H4 (cell line): Measurements from ENCODE around the gene COLEC11. TPM values are rescaled to one million over a fixed set of nuclear protein-coding genes. Genes with fewer than 3 reads are reported as not detected.
"Not testable (repeated sequence)": the region's sequence is repeated elsewhere in the genome, so short reads cannot be mapped to it uniquely, and the experiment has no call there.

Source experiments
- DNase-seq: peaks from one replicate; pipeline ENCODE4 v3.0.0-alpha.2; 2015; ENCODE audit warnings: low spot score
- total RNA-seq: library from RNA; depleted of rRNA; stranded (reverse); fragments of >200 nt; shearing (Covaris generic); gene quantifications from 2 replicates; pipeline ENCODE4 v1.2.3, GENCODE V29; 2014; rRNA removed

Gene COLEC11
- total RNA-seq: not detected in 2 replicates

DNA sequence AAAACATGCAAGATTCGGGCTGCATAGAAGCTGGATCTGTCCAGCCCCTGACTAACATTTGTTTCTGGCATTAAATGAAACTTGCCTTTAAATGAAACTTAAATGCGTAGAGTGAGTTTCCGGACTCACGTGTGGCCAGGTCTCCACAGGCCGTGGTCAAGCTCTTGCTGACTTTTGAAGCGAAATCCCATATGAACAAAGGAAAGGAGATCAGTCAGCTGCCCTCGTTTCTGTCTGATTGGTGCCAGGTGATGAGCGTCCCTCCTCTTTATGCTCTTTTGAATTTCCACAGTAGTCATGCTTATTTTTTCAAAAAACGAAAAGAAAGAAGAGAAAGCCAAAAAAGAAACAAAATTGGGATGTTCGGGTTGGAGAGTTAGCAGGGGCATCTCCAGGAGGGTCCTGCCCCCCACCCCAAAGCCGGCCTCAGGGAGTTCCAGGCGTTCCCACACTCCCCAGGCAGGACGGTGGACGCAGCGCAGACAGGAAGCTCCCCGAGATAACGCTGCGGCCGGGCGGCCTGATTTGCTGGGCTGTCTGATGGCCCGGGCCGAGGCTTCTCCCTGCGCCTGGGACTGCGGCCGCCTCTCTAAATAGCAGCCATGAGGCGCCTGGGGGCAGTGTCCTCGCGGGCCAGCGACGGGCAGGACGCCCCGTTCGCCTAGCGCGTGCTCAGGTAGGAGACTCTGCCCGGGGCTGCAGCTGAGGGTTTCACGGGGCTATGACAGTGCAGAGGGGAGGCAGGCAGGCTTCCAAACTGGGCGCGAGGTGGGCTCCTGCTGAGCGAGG is at the start of gene COLEC11:
TSS of gene COLEC11 (plus strand) at position 620 of the 789 bp plus-strand sequence. CDS start 9,229 bp downstream, outside the sequence.
- DNase-seq: no peak

DNA sequence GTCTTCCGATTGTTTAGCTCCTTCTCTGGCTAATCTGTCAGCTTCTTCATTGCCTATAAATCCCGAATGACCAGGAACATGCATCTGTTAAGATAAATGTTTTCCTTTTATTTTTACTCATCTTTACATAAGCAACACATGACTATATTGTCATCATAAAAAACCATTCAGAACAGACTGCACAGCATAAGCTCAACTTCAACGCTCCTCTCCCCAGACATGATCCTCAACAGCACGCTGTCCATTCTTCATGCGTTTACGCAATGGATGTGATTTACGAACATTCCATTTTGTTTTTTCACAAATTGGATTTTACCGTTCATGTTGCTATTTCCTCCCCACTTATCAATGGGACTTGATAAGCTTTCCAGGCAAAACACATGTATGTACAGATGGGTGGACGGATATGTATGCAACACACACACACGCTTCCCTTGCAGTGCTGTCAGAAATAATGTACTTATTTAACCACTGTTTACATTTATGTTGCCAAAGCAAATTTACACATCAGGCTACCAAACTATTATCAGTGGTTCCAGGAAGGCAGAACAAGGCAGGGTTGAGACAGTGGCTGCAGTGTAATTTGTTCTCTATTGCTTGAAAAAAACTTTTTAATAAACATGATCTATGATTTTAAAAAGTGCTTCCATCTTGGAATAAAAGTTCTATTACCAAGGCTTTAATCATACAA is 49.0 kb upstream of the COLEC11 start:
- DNase-seq: no peak

DNA sequence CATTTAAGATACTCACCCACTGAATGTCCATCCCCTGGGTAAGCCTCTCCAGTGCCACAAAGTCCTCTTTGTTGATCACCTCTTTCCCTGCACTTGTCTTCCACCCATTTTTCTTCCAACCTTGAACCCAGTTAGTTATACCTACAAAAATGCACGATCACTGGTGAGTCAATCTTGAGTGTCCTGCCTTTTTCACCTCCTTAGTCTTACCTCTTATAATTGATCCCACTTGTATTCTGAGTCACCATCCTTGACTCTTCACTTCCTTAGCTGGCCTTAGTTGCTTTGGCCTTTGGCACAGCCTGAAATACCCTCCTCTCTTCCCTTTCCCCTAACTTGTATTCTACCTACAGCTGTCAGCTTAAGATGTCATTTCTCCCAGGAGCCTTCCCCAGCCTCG is 47.0 kb upstream of the COLEC11 start:
- no peak for DNase-seq

DNA sequence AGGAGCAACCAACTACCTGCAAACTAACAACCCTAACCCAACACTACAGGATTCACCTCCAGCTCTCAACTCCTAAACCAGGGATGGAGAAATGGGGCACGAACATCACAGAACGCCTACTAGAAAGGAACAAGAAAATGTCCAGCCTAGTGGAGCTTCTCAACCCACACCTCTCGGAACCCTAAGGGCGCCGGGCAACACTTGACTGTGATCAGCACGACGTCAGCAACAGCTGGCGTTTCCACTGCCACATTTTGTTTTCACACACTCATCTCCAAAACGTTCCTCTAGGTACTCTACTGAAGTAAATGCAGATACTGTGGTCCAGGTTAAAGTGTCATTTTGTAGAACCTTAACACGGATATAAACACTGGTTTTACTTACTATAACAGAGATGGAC is 41.0 kb upstream of the COLEC11 start:
- DNase-seq: no peak

DNA sequence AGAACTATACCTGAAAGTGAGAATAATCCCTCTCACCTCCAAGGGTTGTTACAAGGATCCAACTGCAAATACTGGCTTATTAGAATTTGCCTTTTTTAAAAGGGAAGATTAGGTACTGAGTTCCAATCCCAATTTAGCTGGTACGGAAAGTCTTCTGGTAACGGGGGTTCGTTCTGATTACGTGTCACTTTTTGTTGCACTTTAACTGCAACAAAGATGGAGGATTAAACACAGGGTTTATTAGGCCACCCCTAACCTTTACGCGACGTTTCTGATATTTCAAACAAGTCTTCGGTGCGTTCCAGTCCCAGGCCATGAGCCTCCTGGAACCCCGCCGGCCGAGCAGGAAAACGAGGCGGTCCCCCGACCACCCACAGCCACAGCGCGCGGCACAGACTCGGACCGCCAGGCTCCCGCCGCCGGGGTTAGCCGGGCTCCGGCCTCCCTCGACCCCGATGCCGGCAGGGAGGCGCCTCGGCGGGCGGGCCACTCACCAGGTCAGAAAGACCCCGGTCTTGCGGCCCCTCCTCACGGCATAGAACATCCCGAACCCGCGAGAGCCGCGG is 37.2 kb upstream of the COLEC11 start:
- DNase-seq: no peak

DNA sequence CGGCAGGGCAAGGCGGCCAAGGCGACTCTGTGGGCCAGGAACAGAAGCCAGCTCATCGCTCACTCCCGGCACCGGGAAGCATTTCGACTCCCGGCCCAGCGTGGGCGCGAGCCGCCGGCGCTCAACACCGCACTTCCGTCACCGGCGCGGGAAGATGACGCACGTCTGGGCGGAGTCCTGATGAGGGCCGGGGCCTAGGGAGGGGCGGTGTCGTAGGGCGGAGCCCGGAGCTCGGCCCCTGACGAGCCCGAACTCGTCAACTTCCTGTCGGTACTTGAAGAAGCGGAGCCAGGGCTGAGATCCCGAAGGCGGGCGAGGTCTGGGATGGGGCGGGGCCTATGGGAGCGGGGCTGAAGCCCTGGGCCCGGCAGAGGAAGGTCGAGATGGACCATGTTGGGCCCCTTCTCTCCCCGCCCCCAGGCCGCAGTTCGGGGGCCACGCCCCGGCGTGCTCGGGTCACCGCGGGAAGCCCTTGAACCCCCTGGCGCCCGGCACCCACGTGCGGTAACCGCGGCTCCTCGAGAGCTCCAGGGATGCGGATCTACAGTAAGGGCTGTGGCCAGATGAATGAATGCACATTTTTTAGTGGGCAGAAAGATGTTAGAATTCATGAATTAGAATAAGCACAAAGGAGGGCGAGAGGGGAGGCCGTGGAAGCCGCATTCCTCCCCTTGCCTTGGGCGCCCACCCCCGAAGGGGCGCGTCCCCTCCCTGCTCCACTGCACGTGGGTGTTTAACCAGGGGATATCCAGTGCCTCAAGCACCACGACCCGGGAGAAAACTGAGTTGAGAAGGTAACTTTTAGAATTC is 36.5 kb upstream of the COLEC11 start, which contains the start of gene RNASEH1:
TSS of gene RNASEH1 (minus strand) at position 129 of the 810 bp plus-strand sequence. CDS start at position 56, 73 bp downstream.
- DNase-seq: peak; percentile 92

DNA sequence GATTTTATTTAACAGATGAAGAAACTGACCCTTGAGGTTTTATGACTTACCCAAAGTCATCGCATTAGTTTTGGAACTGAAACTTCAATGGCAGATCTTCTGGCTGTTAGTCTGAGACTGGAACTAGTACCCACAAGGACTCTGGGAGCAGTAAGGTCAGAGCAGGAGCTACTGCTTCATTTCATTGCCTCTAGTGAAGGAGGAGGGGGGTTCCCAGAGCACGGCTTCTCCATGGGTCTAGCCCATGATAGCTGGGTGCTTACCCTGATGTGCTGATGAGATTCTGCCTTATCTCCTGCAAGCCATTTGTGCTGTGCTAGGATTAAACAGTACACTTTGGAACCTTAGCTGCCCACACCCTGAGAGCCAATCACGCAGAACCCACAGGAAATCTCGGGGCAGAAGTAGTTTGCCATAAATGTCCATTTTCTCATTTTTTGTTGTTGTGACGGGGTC is 31.4 kb upstream of the COLEC11 start:
- no peak for DNase-seq

DNA sequence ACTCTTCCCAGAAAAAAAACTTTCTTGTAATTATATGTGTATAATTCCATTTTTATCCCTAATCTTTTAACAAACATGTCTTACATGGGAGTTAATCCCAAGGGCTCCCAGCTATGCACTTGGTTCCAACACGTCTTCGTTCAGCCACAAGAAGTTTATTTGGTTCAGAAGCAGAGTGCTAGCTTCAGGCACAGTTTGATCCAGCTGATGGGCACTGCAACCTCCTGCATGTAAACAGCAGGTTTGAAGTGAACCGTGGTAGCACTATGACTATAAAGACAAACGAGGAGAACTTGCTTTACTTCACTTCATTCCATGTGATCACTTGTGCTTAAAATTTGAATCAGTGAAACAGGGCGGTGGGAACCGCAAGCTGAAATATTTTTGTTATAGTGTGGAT is 29.8 kb upstream of the COLEC11 start:
- no peak for DNase-seq

DNA sequence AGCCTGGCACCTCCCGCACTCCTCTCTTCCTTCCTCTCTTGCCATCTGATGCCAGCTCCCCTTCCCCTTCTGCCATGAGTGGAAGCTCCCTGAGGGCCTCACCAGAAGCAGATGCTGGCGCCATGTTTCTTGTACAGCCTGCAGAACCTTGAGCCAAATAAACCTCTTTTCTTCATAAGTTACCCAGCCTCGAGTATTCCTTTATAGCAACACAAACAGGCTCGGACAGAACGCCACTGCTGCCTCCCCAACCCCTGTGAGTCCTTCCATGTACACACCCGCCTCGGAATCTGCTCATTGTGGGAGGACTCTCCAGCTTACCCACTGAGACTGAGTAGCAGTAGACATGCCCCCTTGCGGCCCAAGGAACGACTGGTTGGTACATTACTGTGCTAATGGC is 28.1 kb upstream of the COLEC11 start:
- DNase-seq: no peak

DNA sequence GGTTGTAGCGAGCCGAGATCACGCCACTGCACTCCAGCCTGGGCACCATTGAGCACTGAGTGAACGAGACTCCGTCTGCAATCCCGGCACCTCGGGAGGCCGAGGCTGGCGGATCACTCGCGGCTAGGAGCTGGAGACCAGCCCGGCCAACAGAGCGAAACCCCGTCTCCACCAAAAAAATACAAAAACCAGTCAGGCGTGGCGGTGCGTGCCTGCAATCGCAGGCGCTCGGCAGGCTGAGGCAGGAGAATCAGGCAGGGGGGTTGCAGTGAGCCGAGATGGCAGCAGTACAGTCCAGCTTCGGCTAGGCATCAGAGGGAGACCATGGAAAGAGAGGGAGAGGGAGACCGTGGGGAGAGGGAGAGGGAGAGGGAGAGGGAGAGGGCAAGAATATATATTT is 25.3 kb upstream of the COLEC11 start:
- not testable (repeated sequence) for DNase-seq

DNA sequence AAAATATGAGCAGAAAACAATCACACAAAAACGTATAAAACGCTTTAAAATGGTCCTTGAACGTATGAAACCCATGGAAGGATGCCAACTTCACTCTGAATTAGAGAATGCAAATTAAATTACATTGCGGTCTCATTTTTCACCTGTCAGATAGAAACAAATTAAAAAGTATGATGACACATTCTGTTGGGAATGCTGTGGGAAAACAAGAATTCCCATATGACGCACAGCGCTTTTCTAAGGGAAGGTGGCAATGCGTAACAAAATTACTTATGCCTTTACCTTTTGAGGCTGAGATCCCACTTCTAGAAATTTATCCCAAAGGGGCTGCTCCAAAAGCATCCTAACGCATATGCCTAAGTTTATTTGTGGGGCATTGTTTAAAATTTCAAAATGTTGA is 23.6 kb upstream of the COLEC11 start:
- DNase-seq: peak; percentile 3

DNA sequence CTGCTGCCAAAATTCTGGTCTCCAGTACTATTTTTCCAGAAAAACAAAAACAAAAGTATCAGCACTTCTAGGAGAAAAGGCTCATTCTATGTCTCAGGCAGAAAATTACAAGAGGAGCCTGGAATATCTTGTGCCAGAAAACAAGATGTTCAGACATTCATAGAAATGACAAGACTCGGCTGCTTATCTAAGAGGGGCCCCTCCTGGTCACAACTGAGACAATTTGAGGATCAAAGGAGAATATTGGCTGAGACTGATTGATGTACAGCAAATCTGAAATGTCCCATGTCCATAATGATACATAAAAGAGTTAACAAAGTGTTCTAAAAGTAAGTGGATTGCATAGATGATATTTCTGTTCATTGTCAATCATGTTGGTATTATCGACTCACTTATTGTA is 22.3 kb upstream of the COLEC11 start:
- DNase-seq: no peak

DNA sequence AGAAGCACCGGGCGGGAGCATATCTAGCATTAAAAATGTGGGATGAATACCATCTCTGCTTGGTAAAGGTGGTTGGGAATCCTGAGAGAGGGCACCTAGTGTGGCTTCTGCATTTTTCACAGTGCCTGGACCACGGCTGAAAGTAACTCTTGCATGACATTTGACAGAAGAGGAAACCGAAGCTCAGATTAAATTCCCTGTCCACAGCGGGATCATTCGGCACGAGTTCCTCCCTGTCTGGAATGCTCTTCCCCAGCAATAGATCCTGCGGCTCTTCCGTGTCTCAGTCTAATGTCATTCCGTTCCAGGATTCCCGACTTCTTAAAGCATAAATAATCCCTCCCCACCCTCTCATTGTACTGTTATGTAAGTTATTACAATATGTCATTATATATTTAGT is 20.8 kb upstream of the COLEC11 start:
- no peak for DNase-seq

DNA sequence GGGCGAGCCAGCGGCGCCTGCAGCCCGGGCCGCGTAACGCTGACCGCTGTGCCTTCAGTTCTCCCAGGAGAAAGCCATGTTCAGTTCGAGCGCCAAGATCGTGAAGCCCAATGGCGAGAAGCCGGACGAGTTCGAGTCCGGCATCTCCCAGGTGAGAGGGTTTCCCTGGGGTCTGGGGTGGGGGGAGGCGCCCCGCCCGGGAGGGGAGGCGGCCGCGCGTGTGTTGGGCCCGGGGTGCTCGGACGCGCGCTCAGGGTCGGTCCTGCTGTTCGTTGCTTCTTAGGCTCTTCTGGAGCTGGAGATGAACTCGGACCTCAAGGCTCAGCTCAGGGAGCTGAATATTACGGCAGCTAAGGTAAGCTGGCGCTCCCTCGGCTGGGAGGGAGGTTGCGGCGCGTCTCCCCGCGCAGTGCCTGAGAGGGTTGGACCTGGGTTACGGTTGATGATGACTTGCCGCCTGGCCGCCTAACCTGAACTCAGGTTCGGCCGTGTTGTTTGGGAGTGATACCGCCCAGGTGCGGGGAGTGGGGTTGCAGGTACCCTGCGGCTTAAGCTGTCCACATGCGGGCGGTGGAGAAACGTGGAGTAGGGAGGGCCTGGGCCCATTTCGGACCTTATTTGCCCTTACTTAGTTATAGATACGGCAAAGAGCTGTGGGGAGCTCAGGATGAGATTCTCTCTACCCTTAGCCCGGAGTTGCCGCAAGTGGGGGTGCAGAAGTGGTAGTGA is 19.2 kb upstream of the COLEC11 start:
- DNase-seq: no peak

DNA sequence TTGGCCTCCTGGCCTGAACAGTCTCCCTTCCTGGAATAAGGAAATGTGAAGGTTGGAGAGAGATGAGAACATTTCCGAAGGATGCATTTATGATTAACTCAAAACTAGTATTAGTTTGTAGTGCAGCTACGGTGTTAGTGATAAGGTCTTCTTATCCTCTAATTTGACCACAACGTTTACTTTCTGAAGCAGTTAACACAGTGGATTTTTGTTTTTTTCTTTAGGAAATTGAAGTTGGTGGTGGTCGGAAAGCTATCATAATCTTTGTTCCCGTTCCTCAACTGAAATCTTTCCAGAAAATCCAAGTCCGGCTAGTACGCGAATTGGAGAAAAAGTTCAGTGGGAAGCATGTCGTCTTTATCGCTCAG is 18.7 kb upstream of the COLEC11 start:
- not testable (repeated sequence) for DNase-seq

DNA sequence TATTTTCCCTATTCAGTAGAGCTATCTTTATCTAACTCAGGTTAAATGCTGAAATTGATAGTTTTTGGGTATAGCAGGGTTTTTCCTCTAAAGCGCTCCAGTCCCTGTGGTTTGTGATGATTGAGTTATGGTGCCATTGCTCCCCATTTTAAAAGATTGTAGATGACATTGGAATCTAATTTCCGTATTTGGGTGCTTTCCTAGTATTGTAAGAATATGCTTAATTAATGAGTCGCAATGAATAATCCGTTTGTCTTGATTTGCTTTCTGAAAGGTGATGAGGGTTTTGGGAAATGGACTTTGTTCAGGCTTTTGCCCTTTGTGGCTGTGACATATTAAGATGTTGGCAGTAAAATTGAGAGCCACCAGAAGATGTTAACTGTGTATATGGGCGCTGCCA is 15.9 kb upstream of the COLEC11 start:
- no peak for DNase-seq

DNA sequence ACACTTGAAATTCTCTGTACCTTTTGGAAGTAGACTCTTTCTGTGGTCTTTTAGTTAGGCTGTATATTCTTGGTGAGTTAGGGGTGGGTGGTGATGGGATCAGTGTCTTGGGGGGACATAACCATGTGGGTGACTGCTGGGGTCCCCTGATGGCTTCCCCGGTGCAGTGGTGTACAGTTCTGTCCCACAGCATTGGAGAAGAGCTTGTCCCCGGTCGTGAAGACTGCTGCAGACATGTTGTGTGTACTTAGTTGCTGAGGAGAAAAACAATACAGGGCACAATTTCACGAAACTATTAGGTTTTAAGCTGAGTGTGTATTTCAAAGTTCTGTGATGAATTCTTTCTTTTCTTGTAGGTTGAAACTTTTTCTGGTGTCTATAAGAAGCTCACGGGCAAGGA is 14.5 kb upstream of the COLEC11 start:
- DNase-seq: no peak

DNA sequence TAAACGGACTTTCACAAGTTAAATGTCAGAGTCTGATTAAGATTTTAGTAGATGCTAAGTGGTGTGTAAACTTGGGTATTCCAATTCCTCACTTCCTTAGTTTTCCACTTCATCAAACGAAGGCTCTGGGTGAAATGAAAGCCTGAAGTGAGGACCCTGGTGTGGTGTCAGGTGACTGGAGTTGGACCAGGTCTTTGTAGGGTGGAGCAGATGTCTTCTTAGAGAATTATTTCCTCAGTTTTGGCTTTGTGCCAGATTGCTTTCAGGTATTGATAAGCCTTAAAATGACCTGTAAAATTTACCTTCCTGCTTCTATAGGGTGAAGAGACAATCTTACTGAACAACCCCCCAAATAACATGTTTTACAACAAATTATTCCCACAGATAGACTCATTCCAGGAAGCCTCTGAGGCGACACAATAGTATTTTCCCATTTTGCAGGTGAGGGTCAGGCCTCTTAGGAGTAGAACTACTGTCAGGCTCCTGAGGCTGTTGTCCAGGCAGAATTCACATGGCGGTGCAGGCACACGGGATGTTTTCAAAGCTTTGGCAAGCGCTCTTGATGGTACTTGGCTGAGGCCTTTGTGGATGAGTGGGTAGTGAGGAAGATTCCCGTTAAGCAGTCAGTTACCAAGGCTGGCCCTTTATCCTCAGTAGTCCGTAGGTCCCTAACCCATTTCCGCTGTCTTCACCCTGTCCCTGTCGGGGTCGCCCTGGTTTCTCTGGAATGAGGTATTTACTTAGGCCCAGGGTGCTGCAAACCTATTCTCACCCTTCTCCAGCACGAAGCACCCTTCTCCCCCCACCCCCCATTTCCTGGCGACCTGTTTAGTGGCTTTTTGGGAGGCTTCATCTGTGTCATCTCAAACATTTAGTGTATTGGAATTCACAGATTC is 13.3 kb upstream of the COLEC11 start:
- no peak for DNase-seq

DNA sequence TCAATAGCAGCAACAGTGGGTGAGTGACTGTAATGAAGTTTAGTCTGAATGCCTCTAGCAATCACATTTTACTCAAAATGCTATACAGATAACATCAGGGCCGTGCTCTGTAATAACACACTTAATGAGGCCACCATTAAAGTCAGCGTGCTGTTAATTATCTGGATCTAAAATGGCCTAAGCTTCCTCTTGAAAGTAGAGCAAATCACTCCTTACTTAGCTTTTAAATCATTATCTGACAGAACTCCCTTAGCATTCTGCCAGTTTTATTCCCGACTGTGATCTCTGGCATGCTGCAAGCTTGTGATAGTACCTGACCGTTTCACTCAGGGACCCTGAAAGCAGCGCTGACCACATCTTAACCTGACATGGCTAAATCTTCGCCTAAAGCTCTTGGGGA is 10.8 kb upstream of the COLEC11 start:
- DNase-seq: no peak

DNA sequence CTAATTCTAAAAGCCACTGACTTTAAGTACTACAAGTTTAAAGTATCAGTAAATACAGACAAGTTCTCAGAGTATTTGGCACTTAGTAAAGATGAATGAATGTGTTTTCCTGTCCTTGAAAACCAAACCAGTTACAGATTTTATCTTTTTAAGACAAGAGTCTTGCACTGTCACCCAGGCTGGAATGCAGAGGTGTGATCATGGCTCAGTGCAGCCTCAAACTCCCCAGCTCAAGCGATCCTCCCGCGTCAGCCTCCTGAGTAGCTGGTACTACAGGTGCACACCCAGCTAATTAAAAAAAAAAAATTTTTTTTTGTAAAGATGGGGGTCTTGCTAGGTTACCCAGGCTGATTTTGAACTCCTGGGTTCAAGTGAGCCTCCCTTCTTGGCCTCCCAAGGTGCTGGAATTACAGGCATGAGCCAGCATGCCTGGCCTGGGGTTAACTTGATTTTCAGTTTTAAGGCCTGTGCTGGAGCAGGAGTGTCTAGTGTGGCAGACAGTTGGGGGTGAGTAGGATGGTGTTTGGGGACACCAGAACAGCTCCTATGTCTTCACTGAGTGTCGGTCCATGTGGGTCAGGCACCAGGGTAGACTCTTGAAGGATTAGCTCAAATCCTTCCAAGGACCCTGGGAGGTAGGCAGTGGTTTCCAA is 10.2 kb upstream of the COLEC11 start:
- DNase-seq: no peak
